SH-SY5Y (cell line): Measurements from ENCODE around the gene GRIFIN.

Experiments used
- GATA2 ChIP-seq: IDR thresholded peaks from 2 replicates; pipeline ENCODE4 v1.6.1; 2011; ENCODE audit warnings: mild to moderate bottlenecking, low read depth, low read length
- GATA3 ChIP-seq: IDR thresholded peaks from 2 replicates; pipeline ENCODE4 v1.6.1; 2011; ENCODE audit warnings: low read depth, mild to moderate bottlenecking, low read length, moderate library complexity

DNA sequence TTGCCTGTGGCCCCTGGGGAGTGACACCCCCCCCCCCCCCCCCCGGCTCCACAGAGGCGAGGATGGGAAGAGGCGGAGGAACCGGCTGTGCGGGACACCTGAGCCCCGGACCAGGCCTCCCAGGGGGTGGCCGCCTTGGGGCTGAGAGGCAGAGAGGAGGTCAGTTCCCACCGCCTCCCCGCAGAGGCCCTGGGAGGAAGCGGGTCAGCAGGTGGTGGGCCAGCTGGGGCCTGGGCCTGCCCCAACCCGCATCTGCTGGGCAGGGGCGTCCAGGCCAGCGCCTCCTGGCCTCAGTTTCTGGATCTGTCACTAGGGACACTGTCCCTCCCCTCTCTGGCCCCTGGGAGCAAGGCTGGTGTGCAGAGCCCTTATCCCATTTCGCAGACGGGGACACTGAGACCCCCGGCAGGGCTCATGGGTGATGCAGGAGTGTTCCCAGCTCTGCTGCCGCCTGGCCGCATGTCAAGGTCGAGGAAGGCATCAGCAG is 28.7 kb upstream of the GRIFIN start:
- no peak for TF ChIP-seq GATA3
- TF ChIP-seq GATA2: no peak
